ENCODE results near the gene NPAS2.

DNA sequence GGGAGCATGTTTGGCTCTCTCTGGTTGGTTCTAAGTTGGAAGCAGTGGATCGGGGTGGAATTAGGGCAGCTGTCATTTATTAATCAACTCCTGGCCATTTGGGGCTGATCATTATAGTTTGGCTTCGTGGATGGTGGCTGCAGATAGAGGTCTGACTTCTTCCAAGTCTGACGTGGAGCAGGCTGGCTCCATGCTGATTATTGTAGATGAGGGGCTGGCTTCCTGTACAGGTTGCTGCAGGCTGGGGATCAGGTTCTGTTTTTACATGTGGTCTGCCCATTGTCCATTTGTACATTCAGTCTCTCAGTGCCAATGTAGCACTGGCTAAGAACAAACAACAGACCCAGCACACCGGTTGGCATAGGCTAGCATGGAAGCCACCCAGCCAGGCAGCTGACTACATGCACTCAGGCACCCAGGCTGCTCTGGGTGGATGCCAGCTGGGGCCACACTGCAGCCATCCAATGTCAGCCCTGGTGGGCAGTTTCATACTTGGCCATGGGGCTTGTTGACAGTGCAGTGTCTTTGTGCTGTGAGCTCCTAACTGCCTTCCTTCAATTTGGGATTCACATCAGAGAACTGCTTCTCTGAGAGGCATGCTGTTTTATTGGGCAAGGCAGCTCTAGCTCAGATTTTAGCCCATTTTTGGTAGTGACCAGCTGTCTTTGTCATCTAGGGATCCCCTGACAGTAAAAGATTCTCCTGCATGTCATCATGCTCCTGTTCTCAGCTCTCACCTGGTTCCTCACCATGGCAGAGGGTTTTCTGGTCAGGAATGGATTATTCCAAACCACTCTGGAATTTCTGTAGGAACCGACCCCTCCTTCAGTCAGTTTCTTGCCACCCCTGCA is 25.4 kb downstream of the NPAS2 start:
- no peak for TF ChIP-seq CTCF (optimal IDR thresholded peaks at IDR 0.05 in 1 of 3, IDR thresholded peaks at IDR 0.05 in 1 of 3, conservative IDR thresholded peaks at IDR 0.05 in 1 of 3; ENCODE audit: extremely low read depth in 1 of 3, insufficient read depth in 2 of 3, low read length in 3 of 3)
- TF ChIP-seq EZH2 (IDR thresholded peaks at IDR 0.05; ENCODE audit: low read length) = no peak

Data from keratinocyte (primary cell).